ENCODE results near the gene ICAM3.

- TF ChIP-seq POLR2A (IDR thresholded peaks at IDR 0.05) = no peak
- TF ChIP-seq, protein P1, sequence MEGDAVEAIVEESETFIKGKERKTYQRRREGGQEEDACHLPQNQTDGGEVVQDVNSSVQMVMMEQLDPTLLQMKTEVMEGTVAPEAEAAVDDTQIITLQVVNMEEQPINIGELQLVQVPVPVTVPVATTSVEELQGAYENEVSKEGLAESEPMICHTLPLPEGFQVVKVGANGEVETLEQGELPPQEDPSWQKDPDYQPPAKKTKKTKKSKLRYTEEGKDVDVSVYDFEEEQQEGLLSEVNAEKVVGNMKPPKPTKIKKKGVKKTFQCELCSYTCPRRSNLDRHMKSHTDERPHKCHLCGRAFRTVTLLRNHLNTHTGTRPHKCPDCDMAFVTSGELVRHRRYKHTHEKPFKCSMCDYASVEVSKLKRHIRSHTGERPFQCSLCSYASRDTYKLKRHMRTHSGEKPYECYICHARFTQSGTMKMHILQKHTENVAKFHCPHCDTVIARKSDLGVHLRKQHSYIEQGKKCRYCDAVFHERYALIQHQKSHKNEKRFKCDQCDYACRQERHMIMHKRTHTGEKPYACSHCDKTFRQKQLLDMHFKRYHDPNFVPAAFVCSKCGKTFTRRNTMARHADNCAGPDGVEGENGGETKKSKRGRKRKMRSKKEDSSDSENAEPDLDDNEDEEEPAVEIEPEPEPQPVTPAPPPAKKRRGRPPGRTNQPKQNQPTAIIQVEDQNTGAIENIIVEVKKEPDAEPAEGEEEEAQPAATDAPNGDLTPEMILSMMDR (IDR thresholded peaks at IDR 0.05) = no peak
Measured at GRCh38 chr19:10305139-10305806, 34.2 kb downstream of the ICAM3 start.

Measured in thyroid gland (tissue), 4 donors.